IMR-90 (cell line): ENCODE measurements around the gene SLC26A5. TPM values are rescaled to one million over a fixed set of nuclear protein-coding genes. Genes with fewer than 3 reads are reported as not detected.

ENCODE experiments used
- ATAC-seq: fragments of 200-7000 bp; cut with Tn5 transposase; 2 replicates; pipeline ENCODE4 v1.9.1; 2020; ENCODE audit warnings: low read depth, mild to moderate bottlenecking, moderate library complexity
- BruUV-seq: library from RNA; stranded (reverse); fragments of 400-500 nt; replicated peaks from 2 replicates; lab custom pipeline; 2021; lab: Mats Ljungman, UMichigan
- CTCF ChIA-PET: fragments of 300-600 bp; formaldehyde crosslinking; extraction: SDS; loops from one replicate; lab custom pipeline; 2021; ENCODE audit warnings: antibody characterized with exemption; lab: Yijun Ruan, JAX
- POLR2A ChIA-PET: fragments of 300-600 bp; sonication (Branson Sonifier 250); formaldehyde crosslinking; loops from one replicate; lab custom pipeline; 2022; ENCODE audit warnings: antibody characterized with exemption; ENCODE audit not compliant: unreplicated experiment; lab: Charles Lee
- DNase-seq: peaks from one replicate; pipeline ENCODE4 v3.0.0; 2013
- H2AFZ ChIP-seq: replicated peaks from 2 replicates; pipeline ENCODE3; 2013; ENCODE audit warnings: low read length, mild to moderate bottlenecking; ENCODE audit not compliant: poor library complexity
- H2AK5ac ChIP-seq: 2 replicates; pipeline ENCODE4 v1.6.1; 2013; ENCODE audit warnings: low read depth, low read length, inconsistent platforms
- H2AK9ac ChIP-seq: replicated peaks from 2 replicates; pipeline ENCODE3; 2013; ENCODE audit warnings: mild to moderate bottlenecking, low read depth, low read length, moderate library complexity; ENCODE audit not compliant: poor library complexity
- H2BK120ac ChIP-seq: 2 replicates; pipeline ENCODE4 v1.6.1; 2013; ENCODE audit warnings: low read depth, low read length, inconsistent platforms
- H2BK15ac ChIP-seq: 3 replicates; pipeline ENCODE4 v1.6.1; 2013; ENCODE audit warnings: low read depth, low read length, inconsistent platforms
- H2BK20ac ChIP-seq: 2 replicates; pipeline ENCODE4 v1.6.1; 2013; ENCODE audit warnings: low read depth, mild to moderate bottlenecking, inconsistent platforms, low read length, moderate library complexity
- H2BK5ac ChIP-seq: 2 replicates; pipeline ENCODE4 v1.6.1; 2013; ENCODE audit warnings: mild to moderate bottlenecking, low read depth, low read length, inconsistent platforms; ENCODE audit not compliant: poor library complexity, severe bottlenecking
- H3K14ac ChIP-seq: replicated peaks from 2 replicates; pipeline ENCODE4 v1.6.1; 2013; ENCODE audit warnings: low read depth, low read length, inconsistent platforms
- H3K18ac ChIP-seq: 2 replicates; pipeline ENCODE4 v1.6.1; 2013; ENCODE audit warnings: low read depth, low read length, control low read depth
- H3K23ac ChIP-seq: 2 replicates; pipeline ENCODE4 v1.6.1; 2013; ENCODE audit warnings: low read depth, low read length, inconsistent platforms
- H3K27ac ChIP-seq: 2 replicates; pipeline ENCODE4 v1.5.1; 2013; ENCODE audit warnings: mild to moderate bottlenecking, control low read depth, low read length; ENCODE audit not compliant: insufficient read depth
- H3K27me3 ChIP-seq: 2 replicates; pipeline ENCODE4 v1.6.1; 2013; ENCODE audit warnings: low read length; ENCODE audit not compliant: control insufficient read depth, insufficient read depth
- H3K36me3 ChIP-seq: 2 replicates; pipeline ENCODE4 v1.6.1; 2013; ENCODE audit warnings: low read length, mixed read lengths; ENCODE audit not compliant: control insufficient read depth, insufficient read depth
- H3K4ac ChIP-seq: 2 replicates; pipeline ENCODE4 v1.6.1; 2013; ENCODE audit warnings: low read depth, low read length, inconsistent platforms
- H3K4me1 ChIP-seq: 2 replicates; pipeline ENCODE4 v1.6.1; 2013; ENCODE audit warnings: low read length, mixed read lengths; ENCODE audit not compliant: control insufficient read depth, insufficient read depth
- H3K4me2 ChIP-seq: 2 replicates; pipeline ENCODE4 v1.6.1; 2013; ENCODE audit warnings: low read depth, mild to moderate bottlenecking, control low read depth, low read length, moderate library complexity
- H3K4me3 ChIP-seq: 2 replicates; pipeline ENCODE4 v1.5.1; 2013; ENCODE audit warnings: low read depth, mild to moderate bottlenecking, control low read depth, low read length, moderate library complexity; ENCODE audit not compliant: insufficient read depth
- H3K56ac ChIP-seq: 2 replicates; pipeline ENCODE4 v1.6.1; 2013; ENCODE audit warnings: low read length, inconsistent platforms; ENCODE audit not compliant: insufficient read depth; ENCODE audit errors: extremely low read depth
- H3K79me1 ChIP-seq, 2 experiments: 2 replicates each; pipeline ENCODE4 v1.6.1; 2013; ENCODE audit warnings: low read length in 2 of 2, inconsistent platforms in 1 of 2, low read depth in 1 of 2
- H3K9ac ChIP-seq: 2 replicates; pipeline ENCODE4 v1.6.1; 2013; ENCODE audit warnings: low read depth, low read length, control low read depth
- H3K9me1 ChIP-seq: 2 replicates; pipeline ENCODE4 v1.6.1; 2013; ENCODE audit warnings: low read length, inconsistent platforms; ENCODE audit not compliant: insufficient read depth
- H3K9me3 ChIP-seq: 2 replicates; pipeline ENCODE4 v1.6.1; 2013; ENCODE audit warnings: low read length; ENCODE audit not compliant: control insufficient read depth, insufficient read depth
- H4K20me1 ChIP-seq: 2 replicates; pipeline ENCODE4 v1.6.1; 2013; ENCODE audit warnings: low read length, inconsistent platforms; ENCODE audit not compliant: insufficient read depth
- H4K5ac ChIP-seq: 2 replicates; pipeline ENCODE4 v1.6.1; 2013; ENCODE audit warnings: mild to moderate bottlenecking, low read depth, low read length, control low read depth
- H4K8ac ChIP-seq, 2 experiments: 2 replicates each; pipeline ENCODE4 v1.6.1; 2013; ENCODE audit warnings: low read depth in 2 of 2, low read length in 2 of 2, control low read depth in 1 of 2, inconsistent platforms in 1 of 2
- H4K91ac ChIP-seq: 2 replicates; pipeline ENCODE4 v1.6.1; 2013; ENCODE audit warnings: low read depth, low read length, inconsistent platforms; ENCODE audit not compliant: insufficient read depth
- BHLHE40 ChIP-seq: fragments of 150-350 bp; IDR thresholded peaks from 2 replicates; pipeline ENCODE4 v1.6.1; 2016; ENCODE audit warnings: mild to moderate bottlenecking, low read depth, low read length
- CEBPB ChIP-seq: IDR thresholded peaks from 2 replicates; pipeline ENCODE4 v1.6.1; 2012; ENCODE audit warnings: low read depth, low read length, improper control_type of control experiment
- CHD1 ChIP-seq: IDR thresholded peaks from 2 replicates; pipeline ENCODE4 v1.6.1; 2012; ENCODE audit warnings: low read depth, low read length, improper control_type of control experiment
- FOS ChIP-seq: fragments of 150-350 bp; IDR thresholded peaks from 2 replicates; pipeline ENCODE4 v1.6.1; 2016; ENCODE audit warnings: low read depth, low read length
- MAFK ChIP-seq: IDR thresholded peaks from 2 replicates; pipeline ENCODE4 v1.6.1; 2012; ENCODE audit warnings: low read depth, low read length, improper control_type of control experiment
- MAZ ChIP-seq: IDR thresholded peaks from 2 replicates; pipeline ENCODE4 v1.6.1; 2012; ENCODE audit warnings: low read depth, mild to moderate bottlenecking, low read length, improper control_type of control experiment, moderate library complexity, borderline replicate concordance
- MXI1 ChIP-seq: IDR thresholded peaks from 2 replicates; pipeline ENCODE4 v1.6.1; 2012; ENCODE audit warnings: low read depth, mild to moderate bottlenecking, low read length, moderate library complexity, borderline replicate concordance
- NFE2L2 ChIP-seq: fragments of 150-350 bp; IDR thresholded peaks from 2 replicates; pipeline ENCODE4 v1.6.1; 2016; ENCODE audit warnings: low read depth, mild to moderate bottlenecking, low read length
- POLR2A ChIP-seq: IDR thresholded peaks from 2 replicates; pipeline ENCODE4 v1.6.1; 2012; ENCODE audit warnings: mild to moderate bottlenecking, low read depth, low read length
- RAD21 ChIP-seq: IDR thresholded peaks from 2 replicates; pipeline ENCODE4 v1.6.1; 2012; ENCODE audit warnings: low read length, improper control_type of control experiment
- RCOR1 ChIP-seq: IDR thresholded peaks from 2 replicates; pipeline ENCODE4 v1.6.1; 2012; ENCODE audit warnings: mild to moderate bottlenecking, low read length, improper control_type of control experiment; ENCODE audit not compliant: insufficient replicate concordance
- SMC3 ChIP-seq: fragments of 150-350 bp; IDR thresholded peaks from 2 replicates; pipeline ENCODE4 v1.6.1; 2016; ENCODE audit warnings: low read depth, mild to moderate bottlenecking, antibody characterized with exemption, low read length, moderate library complexity
- USF2 ChIP-seq: fragments of 150-350 bp; IDR thresholded peaks from 2 replicates; pipeline ENCODE4 v1.6.1; 2017; ENCODE audit warnings: mild to moderate bottlenecking, antibody characterized with exemption, low read length, low read depth
- WGBS, 2 experiments: methylation state at CpG; one replicate each; pipeline versions ENCODE4 v1.1.5 to v1.1.7; 2013; ENCODE audit warnings: missing lambda C conversion rate in 2 of 2; ENCODE audit not compliant: insufficient read length in 1 of 2; ENCODE audit errors: extremely low coverage in 2 of 2; 5-methylcytosine and 5-hydroxymethylcytosine counted together
- dilution Hi-C: fragments of 300-500 bp; cut with HindIII; formaldehyde crosslinking; loops from one replicate; pipeline ENCODE4 v1.14.3; 2018; ENCODE audit warnings: low sequenced_read_pairs; ENCODE audit not compliant: unreplicated experiment
- in situ Hi-C: fragments of 300-500 bp; cut with MboI; formaldehyde crosslinking; loops from 3 replicates; pipeline ENCODE4 v1.14.3; 2019; ENCODE audit warnings: low sequenced_read_pairs, inconsistent platforms, mixed read lengths
- intact Hi-C: fragments of 100-400 bp; cut with micrococcal nuclease; formaldehyde crosslinking; loops from 2 replicates; pipeline ENCODE4 v1.10.0; 2022
- polyA plus RNA-seq, 3 experiments: library from polyadenylated mRNA; depleted of rRNA; stranded (reverse); fragments of >200 nt; gene quantifications; 2 replicates each; pipeline ENCODE4 v1.2.3, GENCODE V29; 2012; ENCODE audit warnings: low replicate concordance in 1 of 3
- total RNA-seq: library from RNA; depleted of rRNA; stranded (reverse); fragments of >200 nt; gene quantifications from 2 replicates; pipeline ENCODE4 v1.2.3, GENCODE V29; 2012
- TF ChIP-seq, protein P1 (sequence below): fragments of 150-350 bp; IDR thresholded peaks from 2 replicates; pipeline ENCODE4 v1.6.1; 2016; ENCODE audit warnings: low read depth, mild to moderate bottlenecking, low read length, moderate library complexity, borderline replicate concordance
- TF ChIP-seq, protein P2 (sequence below): conservative IDR thresholded peaks from 2 replicates; pipeline ENCODE4 v1.5.1; 2012; ENCODE audit warnings: mild to moderate bottlenecking, low read depth, low read length, improper control_type of control experiment

Gene SLC26A5
- total and polyA plus RNA-seq, 2 of the 4 experiments (the other 2 are of a cell fraction): not detected

DNA sequence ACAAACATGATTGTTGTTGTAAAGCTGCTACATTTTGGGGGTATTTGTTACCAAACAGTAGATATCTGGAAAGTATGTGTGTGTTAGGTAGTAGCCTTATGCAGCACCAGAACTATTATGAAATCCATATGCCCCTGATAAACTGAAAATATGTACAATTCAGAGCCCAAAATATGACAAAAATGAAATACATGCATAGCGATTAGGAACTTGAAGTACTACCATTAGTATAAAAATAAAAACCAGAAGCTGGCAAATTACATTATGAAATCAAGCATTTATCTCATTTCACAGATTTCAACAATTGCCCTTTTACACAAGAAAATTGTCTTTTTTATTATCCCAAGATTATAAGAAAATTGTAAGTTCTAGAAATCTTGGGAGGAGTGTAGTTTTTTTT is 33.9 kb downstream of the SLC26A5 start:
- Histone ChIP-seq H4K5ac (no peak overlapping the region), H3K4me2 (no peak overlapping the region), H2AK5ac (no peak overlapping the region), H2AFZ (no peak overlapping the region), H2BK120ac (no peak overlapping the region), H3K4me1 (no peaks in the 10 kb centered on the region), H3K9me1 (no peaks in the 10 kb centered on the region), H3K18ac (no peak overlapping the region), H2BK5ac (no peak overlapping the region), H3K14ac (no peak overlapping the region), H3K27ac (no peak overlapping the region), H2BK20ac (no peak overlapping the region), H4K91ac (no peak overlapping the region), H2BK15ac (no peak overlapping the region), H4K8ac (no peak overlapping the region), H4K20me1 (no peaks in the 10 kb centered on the region), H3K56ac (no peak overlapping the region), H3K79me1 (no peaks in the 10 kb centered on the region), H3K27me3 (peaks cover 6% of the 10 kb centered on the region), H3K23ac (no peak overlapping the region), H3K36me3 (no peaks in the 10 kb centered on the region), H3K4ac (no peak overlapping the region), H3K9ac (no peak overlapping the region), H2AK9ac (no peak overlapping the region), H3K4me3 (no peak overlapping the region), H3K9me3 (no peaks in the 10 kb centered on the region; the same call in 1 of the 2 replicates)
- ATAC-seq: no peak
- intact Hi-C loops: no loop called here
- dilution Hi-C loops: no loop called here
- no peak for TF ChIP-seq RCOR1
- TF ChIP-seq, protein P1, sequence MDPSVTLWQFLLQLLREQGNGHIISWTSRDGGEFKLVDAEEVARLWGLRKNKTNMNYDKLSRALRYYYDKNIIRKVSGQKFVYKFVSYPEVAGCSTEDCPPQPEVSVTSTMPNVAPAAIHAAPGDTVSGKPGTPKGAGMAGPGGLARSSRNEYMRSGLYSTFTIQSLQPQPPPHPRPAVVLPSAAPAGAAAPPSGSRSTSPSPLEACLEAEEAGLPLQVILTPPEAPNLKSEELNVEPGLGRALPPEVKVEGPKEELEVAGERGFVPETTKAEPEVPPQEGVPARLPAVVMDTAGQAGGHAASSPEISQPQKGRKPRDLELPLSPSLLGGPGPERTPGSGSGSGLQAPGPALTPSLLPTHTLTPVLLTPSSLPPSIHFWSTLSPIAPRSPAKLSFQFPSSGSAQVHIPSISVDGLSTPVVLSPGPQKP: no peak
- no peak for TF ChIP-seq MXI1
- TF ChIP-seq BHLHE40: no peak
- no peak for TF ChIP-seq NFE2L2
- no peak for TF ChIP-seq USF2
- no peak for TF ChIP-seq CHD1
- TF ChIP-seq, protein P2, sequence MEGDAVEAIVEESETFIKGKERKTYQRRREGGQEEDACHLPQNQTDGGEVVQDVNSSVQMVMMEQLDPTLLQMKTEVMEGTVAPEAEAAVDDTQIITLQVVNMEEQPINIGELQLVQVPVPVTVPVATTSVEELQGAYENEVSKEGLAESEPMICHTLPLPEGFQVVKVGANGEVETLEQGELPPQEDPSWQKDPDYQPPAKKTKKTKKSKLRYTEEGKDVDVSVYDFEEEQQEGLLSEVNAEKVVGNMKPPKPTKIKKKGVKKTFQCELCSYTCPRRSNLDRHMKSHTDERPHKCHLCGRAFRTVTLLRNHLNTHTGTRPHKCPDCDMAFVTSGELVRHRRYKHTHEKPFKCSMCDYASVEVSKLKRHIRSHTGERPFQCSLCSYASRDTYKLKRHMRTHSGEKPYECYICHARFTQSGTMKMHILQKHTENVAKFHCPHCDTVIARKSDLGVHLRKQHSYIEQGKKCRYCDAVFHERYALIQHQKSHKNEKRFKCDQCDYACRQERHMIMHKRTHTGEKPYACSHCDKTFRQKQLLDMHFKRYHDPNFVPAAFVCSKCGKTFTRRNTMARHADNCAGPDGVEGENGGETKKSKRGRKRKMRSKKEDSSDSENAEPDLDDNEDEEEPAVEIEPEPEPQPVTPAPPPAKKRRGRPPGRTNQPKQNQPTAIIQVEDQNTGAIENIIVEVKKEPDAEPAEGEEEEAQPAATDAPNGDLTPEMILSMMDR: no peak
- no peak for TF ChIP-seq MAZ
- no peak for TF ChIP-seq MAFK
- TF ChIP-seq POLR2A: no peak
- no peak for TF ChIP-seq RAD21
- TF ChIP-seq FOS: no peak
- TF ChIP-seq CEBPB: no peak
- no peak for TF ChIP-seq SMC3
- CTCF ChIA-PET: no interaction called here
- DNase-seq: no peak
- POLR2A ChIA-PET: no interaction called here
- BruUV-seq: no TSS peak
- WGBS, 2 experiments: no CpG with 5 or more reads among the region's 1 CpG
- in situ Hi-C loops: no loop called here
